Activated CD4-positive, alpha-beta T cell treated with anti-CD3 and anti-CD28 coated beads, Interleukin-2, amount 50 U/mL, for 1 hour (primary cell): Measurements from ENCODE around the gene TOR1AIP2.
"Not testable (repeated sequence)": the region's sequence is repeated elsewhere in the genome, so short reads cannot be mapped to it uniquely, and the experiment has no call there.

ENCODE experiments used
- DNase-seq: peaks from one replicate; pipeline ENCODE4 v3.0.0-alpha.2; 2020

The TOR1AIP2 gene

GRCh38 chr1:179875596-179876299 is 1.9 kb downstream of the TOR1AIP2 start:
- DNase-seq = no peak

GRCh38 chr1:179873438-179873851 is 4.2 kb downstream of the TOR1AIP2 start:
- DNase-seq = no peak

- no peak for DNase-seq
These were observed 5.0 kb downstream of the TOR1AIP2 start for GRCh38 chr1:179872558-179872957.

- DNase-seq = no peak
These were observed 5.7 kb downstream of the TOR1AIP2 start for GRCh38 chr1:179871940-179872339.

GRCh38 chr1:179870870-179871269 is 6.7 kb downstream of the TOR1AIP2 start:
- DNase-seq = no peak

- peak; percentile 55 for DNase-seq
These were observed 9.9 kb downstream of the TOR1AIP2 start for GRCh38 chr1:179867493-179868330.

GRCh38 chr1:179866616-179867015 is 11.0 kb downstream of the TOR1AIP2 start:
- DNase-seq = no peak

GRCh38 chr1:179865377-179865776 is 12.2 kb downstream of the TOR1AIP2 start:
- no peak for DNase-seq

GRCh38 chr1:179860652-179861051 is 17.0 kb downstream of the TOR1AIP2 start:
- no peak for DNase-seq

- DNase-seq = no peak
These were observed 20.6 kb downstream of the TOR1AIP2 start for GRCh38 chr1:179857009-179857408.

GRCh38 chr1:179856296-179856695 is 21.3 kb downstream of the TOR1AIP2 start:
- no peak for DNase-seq

GRCh38 chr1:179855831-179856230 is 21.8 kb downstream of the TOR1AIP2 start:
- not testable (repeated sequence) for DNase-seq

GRCh38 chr1:179853102-179853501 is 24.5 kb downstream of the TOR1AIP2 start:
- DNase-seq = no peak

- no peak for DNase-seq
These were observed 29.4 kb downstream of the TOR1AIP2 start for GRCh38 chr1:179848233-179848632.

GRCh38 chr1:179840107-179840506 is 37.5 kb downstream of the TOR1AIP2 start:
- no peak for DNase-seq

- not testable (repeated sequence) for DNase-seq
These were observed 40.7 kb downstream of the TOR1AIP2 start for GRCh38 chr1:179836686-179837445.

- no peak for DNase-seq
These were observed 45.5 kb downstream of the TOR1AIP2 start for GRCh38 chr1:179831852-179832699.

- DNase-seq = no peak
These were observed 46.4 kb downstream of the TOR1AIP2 start for GRCh38 chr1:179831225-179831624.

GRCh38 chr1:179828554-179829110 is 49.0 kb downstream of the TOR1AIP2 start:
- DNase-seq = no peak

GRCh38 chr1:179826626-179827280 is 50.9 kb downstream of the TOR1AIP2 start:
- DNase-seq = no peak

- DNase-seq = no peak
These were observed 51.7 kb downstream of the TOR1AIP2 start for GRCh38 chr1:179825798-179826460.
